GM12891 (cell line): ENCODE measurements around the gene SMAD7.
A peak's percentile ranks its signal among the peaks of the same experiment; 100 is the strongest.

ENCODE experiments used
- DNase-seq: peaks from one replicate; pipeline ENCODE4 v3.0.0; 2011; ENCODE audit warnings: low spot score; ENCODE audit not compliant: insufficient read length
- FAIRE-seq: peaks from 2 replicates; lab custom pipeline; 2011; peaks lifted over from hg19 to GRCh38; lab: Jason Lieb, UNC
- PAX5 ChIP-seq: IDR thresholded peaks from 2 replicates; pipeline ENCODE4 v1.6.1; 2011; ENCODE audit warnings: low read length, moderate library complexity, mild to moderate bottlenecking; ENCODE audit not compliant: insufficient read depth, severe bottlenecking
- POLR2A ChIP-seq: IDR thresholded peaks from 2 replicates; pipeline ENCODE4 v1.6.1; 2011; ENCODE audit warnings: low read depth, low read length, control low read depth
- POLR2AphosphoS5 ChIP-seq: IDR thresholded peaks from 2 replicates; pipeline ENCODE4 v1.6.1; 2011; ENCODE audit warnings: low read depth, low read length, control low read depth
- POU2F2 ChIP-seq: IDR thresholded peaks from 2 replicates; pipeline ENCODE4 v1.6.1; 2011; ENCODE audit warnings: low read depth, mild to moderate bottlenecking, control low read depth, low read length, moderate library complexity
- SPI1 ChIP-seq: IDR thresholded peaks from 2 replicates; pipeline ENCODE4 v1.6.1; 2011; ENCODE audit warnings: low read depth, low read length, control low read depth
- TAF1 ChIP-seq: IDR thresholded peaks from 2 replicates; pipeline ENCODE4 v1.6.1; 2011; ENCODE audit warnings: low read depth, low read length, control low read depth

Gene SMAD7

DNA sequence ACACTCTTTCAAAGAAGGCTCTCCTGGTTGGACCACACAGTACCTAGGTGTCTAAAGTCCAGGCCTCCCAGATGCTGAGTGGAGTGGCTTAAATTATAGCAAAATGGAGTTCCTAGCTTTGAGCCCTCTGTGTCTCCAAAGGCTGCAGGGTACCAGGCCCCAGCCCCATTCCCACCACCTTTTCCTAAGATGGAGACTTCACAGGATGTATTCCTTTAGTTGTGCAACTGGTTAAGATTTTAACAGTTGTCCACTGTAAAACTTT is 4.9 kb downstream of the SMAD7 start:
- no peak for DNase-seq
- TF ChIP-seq TAF1 = no peak
- no peak for FAIRE-seq

DNA sequence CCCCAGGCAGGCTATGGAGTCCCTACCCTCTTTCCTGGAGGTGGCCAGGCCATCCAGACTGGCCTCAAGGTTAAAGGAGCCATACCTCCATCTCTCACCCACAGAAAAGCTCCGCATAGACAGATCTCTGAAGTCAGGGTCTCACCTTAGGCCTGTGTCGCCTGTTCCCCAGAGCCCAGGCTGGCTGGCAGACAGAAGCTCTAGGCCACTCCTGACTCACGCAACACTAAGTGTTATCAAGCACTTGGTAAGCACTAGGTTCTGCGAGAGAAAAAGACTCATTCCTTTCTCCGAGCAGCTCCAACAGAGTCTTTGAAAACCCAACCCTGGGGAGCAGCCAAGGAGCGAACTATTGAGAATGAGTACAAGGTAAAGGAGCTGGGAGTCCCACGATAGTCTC is 6.1 kb downstream of the SMAD7 start:
- DNase-seq = no peak
- no peak for FAIRE-seq

DNA sequence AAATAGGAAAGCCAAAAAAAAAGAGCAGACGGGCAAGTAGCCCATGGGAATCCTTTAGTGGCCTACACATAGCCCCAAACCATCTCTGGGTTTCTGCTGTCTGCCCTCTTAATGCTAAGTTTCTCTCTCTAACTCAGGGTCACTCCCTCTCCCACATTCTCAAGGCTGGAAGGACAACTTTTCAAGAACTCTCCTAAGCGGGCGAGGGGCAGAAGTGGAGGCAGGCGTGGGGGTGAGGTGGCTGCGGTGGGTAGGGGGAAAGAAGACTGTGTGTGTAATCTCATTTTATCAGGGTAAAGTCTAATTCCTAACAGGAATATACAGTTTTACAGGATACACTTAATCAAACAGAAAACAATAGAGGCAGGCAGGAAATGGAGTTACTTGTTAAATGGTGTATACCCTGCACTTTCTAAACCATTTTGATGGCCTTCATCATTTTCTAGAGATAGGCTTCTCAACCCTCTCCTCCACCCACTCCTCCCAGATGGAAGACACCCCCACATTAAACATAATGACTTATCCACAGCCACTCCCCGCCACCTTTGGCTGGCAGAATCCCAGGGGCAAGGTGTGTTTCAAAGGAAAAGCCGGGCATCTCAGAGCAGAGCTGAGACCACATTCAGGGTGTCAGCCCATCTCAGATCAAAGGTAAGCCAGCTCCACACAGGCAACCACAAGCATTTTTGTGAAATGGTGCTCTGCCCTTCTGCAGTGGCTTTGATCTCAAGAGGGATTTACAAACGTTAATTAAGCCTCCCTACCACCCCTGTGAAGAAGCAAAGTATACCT is 6.8 kb downstream of the SMAD7 start:
- DNase-seq (no peak), FAIRE-seq (no peak)
- no peak for TF ChIP-seq POLR2AphosphoS5
- TF ChIP-seq PAX5 = no peak
- no peak for TF ChIP-seq POLR2A
- no peak for TF ChIP-seq SPI1
- TF ChIP-seq POU2F2 = no peak
- no peak for TF ChIP-seq TAF1

More for the DNA sequence above, 6.1 kb downstream of the SMAD7 start:
- TF ChIP-seq POLR2A (no peak), POU2F2 (no peak)

DNA sequence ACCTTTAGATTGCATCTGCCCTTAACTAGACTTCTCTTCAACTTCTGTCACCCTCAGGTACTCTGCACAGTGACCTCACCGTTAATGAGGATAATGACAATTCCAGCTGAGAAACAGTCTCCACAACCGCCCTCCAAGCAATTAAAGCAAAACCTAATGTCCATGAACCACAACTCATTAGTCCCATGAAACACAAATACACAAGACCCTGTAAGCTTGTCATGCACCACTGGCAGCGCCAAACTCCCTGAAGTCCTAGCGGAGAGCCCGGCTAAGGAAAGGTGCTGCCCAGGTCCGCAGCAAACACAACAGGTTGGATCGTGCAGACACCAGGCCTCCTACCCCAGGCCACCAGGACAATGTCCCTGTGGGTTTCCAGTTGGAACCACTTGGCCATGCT is 7.4 kb downstream of the SMAD7 start:
- no peak for DNase-seq
- FAIRE-seq = no peak
- no peak for TF ChIP-seq POLR2A
- no peak for TF ChIP-seq TAF1
- TF ChIP-seq POU2F2 = no peak
- no peak for TF ChIP-seq SPI1
- TF ChIP-seq POLR2AphosphoS5 = no peak
- no peak for TF ChIP-seq PAX5

DNA sequence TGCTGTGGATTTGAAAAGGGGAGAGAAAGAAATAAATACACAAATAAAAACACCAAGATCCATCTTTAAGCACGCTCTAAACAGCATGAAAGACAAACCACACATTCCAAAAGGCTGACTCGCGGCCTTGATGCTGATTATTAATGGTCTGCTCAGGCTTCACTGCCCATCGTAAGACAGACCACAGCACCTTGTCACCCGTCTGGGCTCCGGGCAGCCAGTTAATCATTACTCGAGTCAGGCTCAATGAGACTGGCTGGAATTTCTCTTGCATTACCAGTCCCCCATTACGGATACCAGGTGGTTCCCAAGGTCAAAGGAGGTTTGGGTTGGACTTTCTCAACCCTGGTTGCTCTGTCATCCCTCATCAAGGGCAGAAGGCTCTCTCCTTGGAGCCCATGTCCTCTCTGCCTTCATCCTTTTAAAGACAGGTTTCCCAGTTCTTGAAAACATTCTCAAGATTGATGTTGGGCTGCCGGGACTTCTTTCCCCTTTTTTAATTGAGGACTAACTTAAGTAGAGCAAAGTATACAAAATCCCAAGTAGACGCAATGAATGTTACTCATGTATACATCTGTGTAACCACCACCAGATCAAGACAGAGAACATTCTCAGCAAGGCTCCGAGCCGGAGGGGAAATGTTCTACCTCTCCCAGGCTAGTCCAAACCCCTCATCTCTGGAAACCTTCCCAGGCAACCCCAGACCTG is 8.1 kb downstream of the SMAD7 start:
- FAIRE-seq (no peak), DNase-seq (no peak)

DNA sequence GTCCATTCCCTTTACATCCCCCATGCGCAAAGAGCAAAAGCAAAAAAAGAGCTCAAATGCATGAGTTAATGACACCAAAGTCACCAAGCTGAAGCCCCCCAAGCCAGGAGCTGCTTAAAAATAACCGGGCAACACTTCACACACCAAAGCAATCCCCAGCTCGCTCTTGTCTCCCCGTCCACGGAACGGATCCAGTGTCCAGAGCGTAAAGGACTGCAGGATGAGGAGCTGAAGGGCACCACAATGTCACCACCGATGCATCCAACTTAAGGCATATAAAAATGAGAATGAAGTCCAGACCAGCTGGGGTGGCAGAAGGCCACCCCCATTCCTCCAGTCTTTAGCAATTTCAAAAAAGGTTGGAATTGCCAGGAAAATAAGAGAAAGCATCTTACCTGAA is 8.7 kb downstream of the SMAD7 start:
- no peak for DNase-seq
- TF ChIP-seq POLR2A (no peak), POLR2AphosphoS5 (no peak), SPI1 (no peak), PAX5 (no peak), TAF1 (no peak), POU2F2 (no peak)
- FAIRE-seq = no peak

More for the DNA sequence above, 8.1 kb downstream of the SMAD7 start:
- TF ChIP-seq SPI1 (no peak), POU2F2 (no peak), POLR2A (no peak), PAX5 (no peak), TAF1 (no peak), POLR2AphosphoS5 (no peak)

DNA sequence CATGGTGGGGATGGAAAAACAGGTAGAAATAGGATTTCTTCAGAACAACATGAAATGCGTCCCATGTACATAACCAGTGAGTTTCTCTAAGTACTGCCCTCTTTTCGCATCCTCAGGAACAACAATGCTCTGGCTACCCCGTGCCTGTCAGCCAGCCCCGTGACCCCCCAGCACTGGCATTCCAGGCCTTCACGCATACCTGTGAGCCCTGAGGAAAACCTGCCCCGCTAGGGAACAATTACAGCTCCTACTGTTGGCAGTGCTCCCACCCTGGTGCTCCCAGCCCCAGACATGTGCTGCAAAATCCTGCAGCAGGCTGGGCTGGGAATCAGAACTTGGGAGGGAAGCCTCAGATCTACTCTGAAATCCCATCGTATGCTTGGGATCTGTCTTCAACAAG is 9.1 kb downstream of the SMAD7 start:
- DNase-seq (no peak), FAIRE-seq (peak; percentile 51)
- TF ChIP-seq TAF1 (no peak), PAX5 (no peak), SPI1 (no peak), POLR2AphosphoS5 (no peak), POU2F2 (no peak), POLR2A (no peak)

DNA sequence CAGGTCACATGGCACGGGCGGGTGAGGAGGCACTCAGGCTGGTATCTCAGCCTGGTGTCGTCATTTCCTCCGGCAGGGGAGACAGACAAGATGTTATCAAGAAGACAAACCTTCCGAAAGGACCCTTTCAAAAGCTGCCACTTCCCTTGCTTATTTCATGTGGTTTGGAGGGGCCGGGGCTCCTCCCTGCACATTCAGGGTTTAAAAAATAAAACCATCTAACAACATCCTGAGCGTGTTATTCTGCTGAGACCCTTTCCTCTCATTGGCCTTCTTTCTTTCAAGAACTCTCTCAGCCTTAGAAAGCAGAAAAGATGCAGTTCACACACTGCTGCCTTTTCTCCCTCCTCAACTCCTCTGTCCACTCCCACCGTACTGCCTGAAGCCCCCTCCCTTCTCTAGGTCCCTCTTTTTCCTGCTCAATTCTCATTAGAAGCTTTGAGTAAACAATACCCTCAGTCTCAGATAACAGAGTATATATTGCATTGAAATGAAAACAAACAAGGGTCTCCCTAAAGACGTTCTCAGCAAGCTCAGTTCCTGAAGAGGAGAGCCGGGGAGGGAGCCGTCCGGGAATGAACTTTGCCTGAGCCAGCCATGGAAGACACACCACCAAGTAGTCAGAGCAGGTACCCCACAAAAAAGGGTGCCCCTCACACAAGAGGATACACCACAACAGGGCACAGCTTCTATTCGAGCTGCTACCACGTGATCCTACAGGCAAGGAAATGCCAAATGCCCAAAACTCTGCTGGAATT is 9.7 kb downstream of the SMAD7 start:
- no peak for DNase-seq
- peak; percentile 95 for FAIRE-seq
- TF ChIP-seq SPI1 = 0 out of 2 replicates have a peak, but pooled peaks have one; percentile 18
- no peak for TF ChIP-seq PAX5

DNA sequence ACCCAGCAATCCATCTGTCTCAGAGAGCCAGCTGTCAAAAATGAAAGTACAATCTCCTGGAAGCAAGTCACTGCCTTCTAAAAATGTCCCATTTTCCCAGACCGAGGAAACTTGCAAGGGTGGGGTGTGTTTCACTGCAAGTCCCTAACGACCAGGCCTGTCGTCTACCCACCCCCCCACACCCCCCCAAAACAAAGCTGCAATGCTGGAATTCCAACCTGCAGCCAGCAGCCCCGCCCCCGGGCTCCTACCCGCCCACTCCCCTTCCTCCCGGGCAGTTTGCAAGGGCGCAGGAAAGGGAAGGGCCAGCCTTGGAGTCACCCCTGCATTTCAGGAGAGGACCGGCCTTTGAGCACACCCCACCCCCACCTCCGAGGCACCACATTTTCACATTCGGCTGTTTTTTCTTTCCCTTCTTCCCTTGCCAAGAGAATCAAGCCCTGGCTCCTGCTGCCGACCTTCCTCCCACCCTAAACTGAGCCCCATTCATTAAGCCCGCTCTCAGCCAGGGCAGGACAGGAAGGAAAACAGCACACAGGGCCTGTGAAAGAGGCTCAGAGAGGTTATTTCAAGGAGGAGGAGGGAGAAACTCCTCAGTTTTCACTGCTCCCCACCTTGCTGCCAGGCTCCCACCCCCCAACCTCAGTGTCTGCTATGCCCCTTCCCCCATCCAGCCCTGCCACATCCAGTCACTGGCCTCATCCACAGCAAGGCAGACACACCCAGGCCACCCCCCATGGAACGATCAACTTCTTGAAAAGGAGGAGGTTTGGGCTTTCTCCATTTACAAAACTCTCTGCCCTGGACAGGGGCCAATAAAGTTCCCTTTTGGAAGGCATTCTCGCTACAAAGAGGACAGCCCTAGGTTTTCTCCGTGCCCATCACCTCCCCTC is 11.3 kb downstream of the SMAD7 start:
- DNase-seq = no peak
- no peak for TF ChIP-seq POLR2AphosphoS5
- TF ChIP-seq POLR2A = no peak
- TF ChIP-seq TAF1 = no peak
- no peak for TF ChIP-seq PAX5
- no peak for TF ChIP-seq POU2F2
- TF ChIP-seq SPI1 = no peak
- FAIRE-seq = peak; percentile 35

DNA sequence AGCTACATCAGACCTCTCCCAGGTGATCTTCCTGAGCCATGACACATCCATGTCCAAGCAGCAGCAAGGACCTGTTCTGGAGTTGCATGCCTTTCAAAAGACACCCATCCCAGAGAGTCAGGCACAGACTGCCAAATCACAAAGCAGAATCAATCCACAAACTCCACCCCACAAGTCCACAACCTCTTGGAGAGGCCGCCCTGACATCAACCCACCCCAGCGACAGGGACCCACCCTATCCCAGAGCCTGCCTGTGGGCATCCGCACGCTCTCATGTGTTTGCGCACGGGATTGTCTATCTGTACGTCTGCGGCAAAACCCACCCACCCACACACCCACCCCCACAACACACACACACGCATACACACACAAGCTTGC is 11.9 kb downstream of the SMAD7 start:
- DNase-seq (no peak), FAIRE-seq (no peak)
- TF ChIP-seq POLR2A (no peak), SPI1 (no peak), POU2F2 (no peak), POLR2AphosphoS5 (no peak)
